ENCODE results near the gene SETD7.

DNA sequence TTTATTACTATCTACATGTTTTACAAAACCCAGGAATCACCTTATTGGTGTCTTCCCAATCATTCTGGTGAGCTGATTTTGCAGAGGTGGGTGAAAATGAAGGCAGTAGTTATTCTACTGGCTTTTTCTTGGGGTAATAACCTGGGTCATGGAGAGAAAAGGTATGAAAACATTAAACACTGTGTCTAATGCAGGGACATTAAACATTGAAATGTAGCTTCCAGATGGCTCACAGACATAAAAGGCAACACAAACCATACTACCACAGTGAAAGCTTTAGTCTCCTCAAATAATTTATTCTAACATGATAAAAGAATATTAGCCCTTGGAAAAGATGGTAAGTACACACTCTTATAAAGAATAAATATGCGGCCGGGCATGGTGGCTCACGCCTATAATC is 8.0 kb downstream of the SETD7 start:
- TF ChIP-seq POLR2A (IDR thresholded peaks at IDR 0.05; ENCODE audit: low read depth, low read length) (no peak), TAF1 (IDR thresholded peaks at IDR 0.05; ENCODE audit: borderline replicate concordance, low read depth, low read length) (no peak), POLR2AphosphoS5 (IDR thresholded peaks at IDR 0.05; ENCODE audit: low read depth, low read length) (no peak)
